Measurements from ENCODE around the gene FUT1. TPM values are rescaled to one million over a fixed set of nuclear protein-coding genes. Genes with fewer than 3 reads are reported as not detected.

Gene FUT1
- polyA plus RNA-seq, 1 of the 3 experiments (the other 2 are of a cell fraction) = 0.08 TPM

GRCh38 chr19:48795055-48795684 lies 42.7 kb upstream of the FUT1 start:
- Histone ChIP-seq H3K27me3 (ENCODE audit: insufficient read depth) (no peaks in the 10 kb centered on the region), H3K79me2 (ENCODE audit: insufficient read depth) (no peaks in the 10 kb centered on the region), H3K4me3 (ENCODE audit: low read depth in 2 of 2, low read length in 1 of 2) (peak overlapping the region; percentile 55 to 68), H3K4me2 (peak overlapping the region; percentile 77), H3F3A (replicated peaks; ENCODE audit: insufficient read depth) (peaks cover 5% of the 10 kb centered on the region), H3K36me3 (replicated peaks in 1 of 2; ENCODE audit: control insufficient read depth in 1 of 2, insufficient read depth in 2 of 2, low read length in 1 of 2) (no peaks in the 10 kb centered on the region), H2AFZ (ENCODE audit: low read depth) (peak overlapping the region; percentile 64), H3K9ac (peak overlapping the region; percentile 59), H3K4me1 (ENCODE audit: control insufficient read depth in 1 of 2, insufficient read depth in 2 of 2, low read depth in 1 of 2, low read length in 1 of 2) (peaks cover 5% of the 10 kb centered on the region in 2 experiments; a peak in 1 of 4 replicates), H3K9me2 (no peaks in the 10 kb centered on the region), H4K20me1 (ENCODE audit: insufficient read depth) (no peaks in the 10 kb centered on the region), H3K9me3 (no peaks in the 10 kb centered on the region), H3K27ac (ENCODE audit: low read depth in 2 of 2, low read length in 1 of 2) (peak overlapping the region; percentile 56 to 70; a peak in 3 of 4 replicates)
- POLR2A ChIA-PET = interaction anchor here (0.7 to 1.6 kb wide), 8 partner anchors 12 to 176 kb away, joined by 3 to 10 read pairs (median 4); partner anchors contain the start of genes BCAT2, RPL18 and SPHK2
- peak; percentile 96 for DNase-seq
- TF ChIP-seq, protein P1, sequence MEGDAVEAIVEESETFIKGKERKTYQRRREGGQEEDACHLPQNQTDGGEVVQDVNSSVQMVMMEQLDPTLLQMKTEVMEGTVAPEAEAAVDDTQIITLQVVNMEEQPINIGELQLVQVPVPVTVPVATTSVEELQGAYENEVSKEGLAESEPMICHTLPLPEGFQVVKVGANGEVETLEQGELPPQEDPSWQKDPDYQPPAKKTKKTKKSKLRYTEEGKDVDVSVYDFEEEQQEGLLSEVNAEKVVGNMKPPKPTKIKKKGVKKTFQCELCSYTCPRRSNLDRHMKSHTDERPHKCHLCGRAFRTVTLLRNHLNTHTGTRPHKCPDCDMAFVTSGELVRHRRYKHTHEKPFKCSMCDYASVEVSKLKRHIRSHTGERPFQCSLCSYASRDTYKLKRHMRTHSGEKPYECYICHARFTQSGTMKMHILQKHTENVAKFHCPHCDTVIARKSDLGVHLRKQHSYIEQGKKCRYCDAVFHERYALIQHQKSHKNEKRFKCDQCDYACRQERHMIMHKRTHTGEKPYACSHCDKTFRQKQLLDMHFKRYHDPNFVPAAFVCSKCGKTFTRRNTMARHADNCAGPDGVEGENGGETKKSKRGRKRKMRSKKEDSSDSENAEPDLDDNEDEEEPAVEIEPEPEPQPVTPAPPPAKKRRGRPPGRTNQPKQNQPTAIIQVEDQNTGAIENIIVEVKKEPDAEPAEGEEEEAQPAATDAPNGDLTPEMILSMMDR (IDR thresholded peaks at IDR 0.05) = peak; percentile 98
- TF ChIP-seq FOSL2 (IDR thresholded peaks at IDR 0.05; ENCODE audit: borderline replicate concordance, low read depth) = peak; percentile 70
- no peak for TF ChIP-seq FOXM1 (IDR thresholded peaks at IDR 0.05; ENCODE audit: low read depth)
- TF ChIP-seq, protein P2, sequence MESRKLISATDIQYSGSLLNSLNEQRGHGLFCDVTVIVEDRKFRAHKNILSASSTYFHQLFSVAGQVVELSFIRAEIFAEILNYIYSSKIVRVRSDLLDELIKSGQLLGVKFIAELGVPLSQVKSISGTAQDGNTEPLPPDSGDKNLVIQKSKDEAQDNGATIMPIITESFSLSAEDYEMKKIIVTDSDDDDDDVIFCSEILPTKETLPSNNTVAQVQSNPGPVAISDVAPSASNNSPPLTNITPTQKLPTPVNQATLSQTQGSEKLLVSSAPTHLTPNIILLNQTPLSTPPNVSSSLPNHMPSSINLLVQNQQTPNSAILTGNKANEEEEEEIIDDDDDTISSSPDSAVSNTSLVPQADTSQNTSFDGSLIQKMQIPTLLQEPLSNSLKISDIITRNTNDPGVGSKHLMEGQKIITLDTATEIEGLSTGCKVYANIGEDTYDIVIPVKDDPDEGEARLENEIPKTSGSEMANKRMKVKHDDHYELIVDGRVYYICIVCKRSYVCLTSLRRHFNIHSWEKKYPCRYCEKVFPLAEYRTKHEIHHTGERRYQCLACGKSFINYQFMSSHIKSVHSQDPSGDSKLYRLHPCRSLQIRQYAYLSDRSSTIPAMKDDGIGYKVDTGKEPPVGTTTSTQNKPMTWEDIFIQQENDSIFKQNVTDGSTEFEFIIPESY (IDR thresholded peaks at IDR 0.05; ENCODE audit: borderline replicate concordance, low read depth) = peak; percentile 70; the same call in 1 of the 2 replicates
- peak; percentile 92 for TF ChIP-seq ELF1 (IDR thresholded peaks at IDR 0.05)
- TF ChIP-seq USF2 (IDR thresholded peaks at IDR 0.05; ENCODE audit: borderline replicate concordance, low read depth, low read length) = no peak
- TF ChIP-seq GABPA (IDR thresholded peaks at IDR 0.05; ENCODE audit: low read depth) = peak; percentile 61
- TF ChIP-seq RCOR1 (IDR thresholded peaks at IDR 0.05; ENCODE audit: low read length) = no peak
- TF ChIP-seq, protein P3, sequence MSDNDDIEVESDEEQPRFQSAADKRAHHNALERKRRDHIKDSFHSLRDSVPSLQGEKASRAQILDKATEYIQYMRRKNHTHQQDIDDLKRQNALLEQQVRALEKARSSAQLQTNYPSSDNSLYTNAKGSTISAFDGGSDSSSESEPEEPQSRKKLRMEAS (IDR thresholded peaks at IDR 0.05; ENCODE audit: low read depth) = peak; percentile 35; the same call in 1 of the 2 replicates
- TF ChIP-seq POLR2AphosphoS5 (IDR thresholded peaks at IDR 0.05; ENCODE audit: low read depth, low read length) = peak; percentile 57; the same call in 1 of the 2 replicates
- TF ChIP-seq SMC3 (IDR thresholded peaks at IDR 0.05; ENCODE audit: low read depth, low read length) = peak; percentile 87
- no peak; the same call in 1 of the 2 replicates for TF ChIP-seq TCF12 (IDR thresholded peaks at IDR 0.05)
- TF ChIP-seq YY1 (IDR thresholded peaks at IDR 0.05; ENCODE audit: low read depth) = peak; percentile 52; the same call in 1 of the 2 replicates
- TF ChIP-seq MXI1 (IDR thresholded peaks at IDR 0.05; ENCODE audit: low read depth, low read length) = peak; percentile 37; the same call in 1 of the 2 replicates
- TF ChIP-seq SIN3A (IDR thresholded peaks at IDR 0.05; ENCODE audit: borderline replicate concordance, low read depth, low read length) = peak; percentile 49; the same call in 1 of the 2 replicates
- TF ChIP-seq, protein P4, sequence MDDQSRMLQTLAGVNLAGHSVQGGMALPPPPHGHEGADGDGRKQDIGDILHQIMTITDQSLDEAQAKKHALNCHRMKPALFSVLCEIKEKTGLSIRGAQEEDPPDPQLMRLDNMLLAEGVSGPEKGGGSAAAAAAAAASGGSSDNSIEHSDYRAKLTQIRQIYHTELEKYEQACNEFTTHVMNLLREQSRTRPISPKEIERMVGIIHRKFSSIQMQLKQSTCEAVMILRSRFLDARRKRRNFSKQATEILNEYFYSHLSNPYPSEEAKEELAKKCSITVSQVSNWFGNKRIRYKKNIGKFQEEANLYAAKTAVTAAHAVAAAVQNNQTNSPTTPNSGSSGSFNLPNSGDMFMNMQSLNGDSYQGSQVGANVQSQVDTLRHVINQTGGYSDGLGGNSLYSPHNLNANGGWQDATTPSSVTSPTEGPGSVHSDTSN (IDR thresholded peaks at IDR 0.05) = peak; percentile 18; the same call in 1 of the 2 replicates
- TF ChIP-seq RAD21 (IDR thresholded peaks at IDR 0.05; ENCODE audit: low read length) = peak; percentile 74
- TF ChIP-seq CHD2 (IDR thresholded peaks at IDR 0.05; ENCODE audit: low read length, partially characterized antibody) = peak; percentile 96
- no peak for TF ChIP-seq IRF3 (IDR thresholded peaks at IDR 0.05; ENCODE audit: low read depth, low read length)
- CTCF ChIA-PET = interaction anchor here (0.7 to 20.7 kb wide), 23 partner anchors 8 to 263 kb away, joined by 3 to 457 read pairs (median 6); partner anchors contain the start of genes CA11, FTL, HSD17B14 and IZUMO1
- 4% methylated on average over 35 of the region's 38 CpGs for WGBS (ENCODE audit: low lambda C conversion rate)
